CD14-positive monocyte (primary cell): ENCODE measurements around the gene CCDC106. TPM values are rescaled to one million over a fixed set of nuclear protein-coding genes. Genes with fewer than 3 reads are reported as not detected.
A peak's percentile ranks its signal among the peaks of the same experiment; 100 is the strongest.

Source experiments
- DNase-seq, 3 donors: peaks; one replicate each; pipeline ENCODE4 v3.0.0-alpha.2; 2011 to 2022
- H2AFZ ChIP-seq: 2 replicates; pipeline ENCODE4 v1.6.0; 2012; ENCODE audit warnings: mild to moderate bottlenecking, low read depth, low read length, inconsistent platforms; ENCODE audit not compliant: insufficient read depth, poor library complexity, severe bottlenecking
- H3K27ac ChIP-seq, 2 donors: 1 replicate in 1 of 2; 2 replicates in 1 of 2; pipeline ENCODE4 v1.5.1; 2012 to 2013; ENCODE audit warnings: low read length in 2 of 2, control low read depth in 1 of 2, inconsistent platforms in 1 of 2, low read depth in 1 of 2, mild to moderate bottlenecking in 1 of 2
- H3K27me3 ChIP-seq, 2 donors: one replicate each; pipeline versions ENCODE4 v1.6.0 to v1.6.1; 2011 to 2013; ENCODE audit warnings: low read length in 2 of 2; ENCODE audit not compliant: control insufficient read depth in 2 of 2, insufficient read depth in 2 of 2
- H3K36me3 ChIP-seq, 2 donors: replicated peaks in 1 of 2; 1 replicate in 1 of 2; 2 replicates in 1 of 2; pipeline versions ENCODE4 v1.5.1 to v1.6.1; 2012 to 2013; ENCODE audit warnings: low read length in 2 of 2, control low read depth in 1 of 2, inconsistent platforms in 1 of 2, mild to moderate bottlenecking in 1 of 2; ENCODE audit not compliant: insufficient read depth in 2 of 2, control insufficient read depth in 1 of 2
- H3K4me1 ChIP-seq, 2 donors: 1 replicate in 1 of 2; 2 replicates in 1 of 2; pipeline versions ENCODE4 v1.5.1 to v1.6.1; 2012 to 2013; ENCODE audit warnings: low read length in 2 of 2, control low read depth in 1 of 2, inconsistent platforms in 1 of 2, mild to moderate bottlenecking in 1 of 2, moderate library complexity in 1 of 2; ENCODE audit not compliant: insufficient read depth in 2 of 2, control insufficient read depth in 1 of 2
- H3K4me2 ChIP-seq: replicated peaks from 2 replicates; pipeline ENCODE3; 2012; ENCODE audit warnings: low read length, moderate library complexity, mild to moderate bottlenecking; ENCODE audit not compliant: poor library complexity, severe bottlenecking; ENCODE audit errors: extremely low read depth
- H3K4me3 ChIP-seq, 3 experiments: fragments of 200-600 bp in 1 of 3; sonication (generic) in 1 of 3; replicated peaks in 1 of 3; 1 replicate in 2 of 3; 2 replicates in 1 of 3; pipeline ENCODE4 v1.5.1; 2011 to 2013; ENCODE audit warnings: low read length in 3 of 3, mild to moderate bottlenecking in 3 of 3, control low read depth in 2 of 3, low read depth in 2 of 3, inconsistent platforms in 1 of 3, moderate library complexity in 1 of 3
- H3K79me2 ChIP-seq: 2 replicates; pipeline ENCODE4 v1.6.0; 2012; ENCODE audit warnings: mild to moderate bottlenecking, control low read depth, inconsistent platforms, low read length, moderate library complexity; ENCODE audit not compliant: insufficient read depth
- H3K9ac ChIP-seq: 2 replicates; pipeline ENCODE4 v1.6.0; 2017; ENCODE audit warnings: low read length, mild to moderate bottlenecking; ENCODE audit not compliant: insufficient read depth, poor library complexity, severe bottlenecking
- H3K9me3 ChIP-seq, 2 donors: replicated peaks in 1 of 2; 1 replicate in 1 of 2; 2 replicates in 1 of 2; pipeline versions ENCODE4 v1.5.1 to v1.6.1; 2012 to 2013; ENCODE audit warnings: low read length in 2 of 2, control low read depth in 1 of 2; ENCODE audit not compliant: control insufficient read depth in 1 of 2, insufficient read depth in 1 of 2
- H4K20me1 ChIP-seq: 2 replicates; pipeline ENCODE4 v1.6.0; 2012; ENCODE audit warnings: mild to moderate bottlenecking, low read length, control low read depth, moderate library complexity; ENCODE audit not compliant: insufficient read depth
- H3K27ac Mint-ChIP-seq, 7 donors: one replicate each; pipeline ENCODE4 v1.8.0; 2020; ENCODE audit warnings: mild to moderate bottlenecking in 7 of 7, mixed read lengths in 7 of 7, moderate library complexity in 6 of 7, inconsistent platforms in 2 of 7
- H3K27me3 Mint-ChIP-seq, 3 donors: one replicate each; pipeline ENCODE4 v1.8.0; 2021 to 2022; ENCODE audit warnings: low read depth in 3 of 3, mild to moderate bottlenecking in 3 of 3, mixed read lengths in 3 of 3, moderate library complexity in 3 of 3, inconsistent platforms in 1 of 3
- H3K36me3 Mint-ChIP-seq, 2 donors: one replicate each; pipeline ENCODE4 v1.8.0; 2020; ENCODE audit warnings: mixed read lengths in 2 of 2, inconsistent platforms in 1 of 2, mild to moderate bottlenecking in 1 of 2
- H3K4me1 Mint-ChIP-seq: one replicate; pipeline ENCODE4 v1.8.0; 2020; ENCODE audit warnings: mild to moderate bottlenecking, mixed read lengths
- H3K4me3 Mint-ChIP-seq, 2 donors: one replicate each; pipeline ENCODE4 v1.8.0; 2020; ENCODE audit warnings: mild to moderate bottlenecking in 2 of 2, mixed read lengths in 2 of 2, moderate library complexity in 1 of 2
- H3K9me3 Mint-ChIP-seq, 7 donors: one replicate each; pipeline ENCODE4 v1.8.0; 2020 to 2022; ENCODE audit warnings: mixed read lengths in 7 of 7, mild to moderate bottlenecking in 6 of 7, moderate library complexity in 6 of 7, inconsistent platforms in 2 of 7
- CTCF ChIP-seq: fragments of 200-600 bp; IDR thresholded peaks from one replicate; pipeline ENCODE4 v1.8.0; 2022; ENCODE audit warnings: antibody characterized with exemption, mild to moderate bottlenecking
- WGBS: methylation state at CpG from one replicate; pipeline ENCODE4 v1.1.5; 2013; ENCODE audit warnings: missing lambda C conversion rate; ENCODE audit not compliant: insufficient coverage; 5-methylcytosine and 5-hydroxymethylcytosine counted together
- intact Hi-C, 2 donors: fragments of 100-400 bp; cut with micrococcal nuclease; formaldehyde crosslinking; loops; one replicate each; pipeline versions ENCODE4 v1.15.0 to v1.15.1; 2023
- polyA plus RNA-seq, 3 donors: library from polyadenylated mRNA; depleted of rRNA in 1 of 3; unstranded in 2 of 3; stranded (reverse) in 1 of 3; fragments of 300-500 nt in 2 of 3; fragments of >200 nt in 1 of 3; fragmentation: Illumina TruSeq in 2 of 3; gene quantifications; 1 replicate in 2 of 3; 2 replicates in 1 of 3; pipeline ENCODE4 v1.2.3, GENCODE V29; 2012 to 2021

Gene CCDC106
- polyA plus RNA-seq, 3 donors: 0.74 to 2.4 (median 1.2) TPM

GRCh38 chr19:55611300-55611982 lies 36.6 kb upstream of the CCDC106 start:
- Mint-ChIP-seq H3K27ac (peak overlapping the region; percentile 20 to 87 (median 75)), H3K4me3 (no peak overlapping the region), H3K4me1 (peaks cover 57% of the 10 kb centered on the region), H3K36me3 (peaks cover 37 to 65% of the 10 kb centered on the region in 2 donors), H3K27me3 (no peaks in the 10 kb centered on the region), H3K9me3 (peaks cover 0 to 2% (median 0%) of the 10 kb centered on the region in 7 donors)
- Histone ChIP-seq H3K27ac (peak overlapping the region; percentile 29 to 65), H4K20me1 (peaks cover 64% of the 10 kb centered on the region), H2AFZ (no peak overlapping the region), H3K9me3 (no peaks in the 10 kb centered on the region), H3K36me3 (peaks cover 11 to 46% of the 10 kb centered on the region in 2 donors), H3K27me3 (no peaks in the 10 kb centered on the region), H3K4me3 (no peak overlapping the region), H3K4me2 (peak overlapping the region; percentile 29), H3K9ac (no peak overlapping the region), H3K79me2 (peaks cover 84% of the 10 kb centered on the region), H3K4me1 (peaks cover 25 to 31% of the 10 kb centered on the region in 2 donors)
- WGBS: 94% methylated on average over 4 of the region's 15 CpGs
- no peak for DNase-seq
- no peak for TF ChIP-seq CTCF
- intact Hi-C loops: no loop called here

GRCh38 chr19:55611983-55612645 lies 35.9 kb upstream of the CCDC106 start:
- Mint-ChIP-seq H3K4me3 (peak overlapping the region in 1 of 2 donors; percentile 63), H3K27me3 (no peaks in the 10 kb centered on the region), H3K36me3 (peaks cover 37 to 66% of the 10 kb centered on the region in 2 donors), H3K27ac (peak overlapping the region; percentile 35 to 87 (median 82)), H3K9me3 (peaks cover 0 to 2% (median 0%) of the 10 kb centered on the region in 7 donors), H3K4me1 (peaks cover 50% of the 10 kb centered on the region)
- intact Hi-C loops: no loop called here
- Histone ChIP-seq H2AFZ (no peak overlapping the region), H3K4me1 (peaks cover 18 to 24% of the 10 kb centered on the region in 2 donors), H3K4me3 (no peak overlapping the region), H3K9ac (peak overlapping the region; percentile 25), H3K9me3 (no peaks in the 10 kb centered on the region), H3K36me3 (peaks cover 15 to 46% of the 10 kb centered on the region in 2 donors), H3K4me2 (peak overlapping the region; percentile 29), H3K27me3 (no peaks in the 10 kb centered on the region), H3K79me2 (peaks cover 80% of the 10 kb centered on the region), H4K20me1 (peaks cover 57% of the 10 kb centered on the region), H3K27ac (peak overlapping the region; percentile 29 to 65)
- TF ChIP-seq CTCF: no peak
- DNase-seq: no peak
- WGBS: 100% methylated on average over 2 of the region's 3 CpGs
